H1 (cell line): ENCODE data around the gene DCN. TPM values are rescaled to one million over a fixed set of nuclear protein-coding genes. Genes with fewer than 3 reads are reported as not detected.

ENCODE experiments used
- CTCF ChIA-PET: fragments of 300-600 bp; sonication (Branson Sonifier 250); formaldehyde crosslinking; loops from one replicate; lab custom pipeline; 2021; ENCODE audit not compliant: partially characterized antibody; lab: Charles Lee
- POLR2A ChIA-PET: fragments of 300-600 bp; sonication (Branson Sonifier 250); formaldehyde crosslinking; loops from one replicate; lab custom pipeline; 2021; ENCODE audit warnings: inconsistent platforms; ENCODE audit not compliant: partially characterized antibody; lab: Charles Lee
- DNase-seq, 2 experiments: peaks; one replicate each; pipeline versions ENCODE4 v3.0.0 to v3.0.0-alpha.2; 2010 to 2022; ENCODE audit warnings: low spot score in 2 of 2, low read depth in 1 of 2, mixed read lengths in 1 of 2
- FAIRE-seq: peaks from 2 replicates; lab custom pipeline; 2011; peaks lifted over from hg19 to GRCh38; lab: Jason Lieb, UNC
- H2AFZ ChIP-seq: 2 replicates; pipeline ENCODE4 v1.8.1; 2012; ENCODE audit warnings: low read length, inconsistent platforms
- H2AK5ac ChIP-seq: 2 replicates; pipeline ENCODE4 v1.6.1; 2013; ENCODE audit warnings: low read depth, low read length
- H2BK120ac ChIP-seq: replicated peaks from 2 replicates; pipeline ENCODE3; 2013; ENCODE audit warnings: low read depth, low read length, inconsistent platforms
- H2BK12ac ChIP-seq: 2 replicates; pipeline ENCODE4 v1.6.1; 2013; ENCODE audit warnings: low read depth, low read length
- H2BK15ac ChIP-seq: 2 replicates; pipeline ENCODE4 v1.6.1; 2013; ENCODE audit warnings: low read length
- H2BK20ac ChIP-seq: 2 replicates; pipeline ENCODE4 v1.6.1; 2013; ENCODE audit warnings: low read length
- H2BK5ac ChIP-seq: 2 replicates; pipeline ENCODE4 v1.6.1; 2013; ENCODE audit warnings: low read depth, low read length
- H3K14ac ChIP-seq: 2 replicates; pipeline ENCODE4 v1.6.1; 2013; ENCODE audit warnings: inconsistent platforms; ENCODE audit not compliant: insufficient read length
- H3K18ac ChIP-seq: 2 replicates; pipeline ENCODE4 v1.6.1; 2013; ENCODE audit warnings: low read length; ENCODE audit errors: extremely low read depth
- H3K23ac ChIP-seq: 2 replicates; pipeline ENCODE4 v1.6.1; 2013; ENCODE audit warnings: inconsistent platforms; ENCODE audit not compliant: insufficient read length
- H3K23me2 ChIP-seq: 2 replicates; pipeline ENCODE4 v1.6.1; 2013; ENCODE audit warnings: low read depth, low read length
- H3K27ac ChIP-seq: 2 replicates; pipeline ENCODE4 v1.6.1; 2011; ENCODE audit warnings: low read depth, low read length, inconsistent platforms
- H3K27me3 ChIP-seq, 4 experiments: replicated peaks in 1 of 4; 1 replicate in 1 of 4; 2 replicates in 3 of 4; pipeline versions ENCODE4 v1.6.1 to v1.8.1; 2011 to 2013; ENCODE audit warnings: low read length in 3 of 4, mild to moderate bottlenecking in 3 of 4, inconsistent platforms in 2 of 4, mixed read lengths in 2 of 4, moderate library complexity in 1 of 4; ENCODE audit not compliant: control insufficient read depth in 3 of 4, insufficient read depth in 3 of 4; ENCODE audit errors: extremely low read depth in 1 of 4
- H3K36me3 ChIP-seq, 4 experiments: 2 replicates each; pipeline versions ENCODE4 v1.6.1 to v1.8.1; 2011 to 2013; ENCODE audit warnings: mild to moderate bottlenecking in 4 of 4, low read length in 3 of 4, moderate library complexity in 2 of 4, control low read depth in 1 of 4, inconsistent platforms in 1 of 4; ENCODE audit not compliant: insufficient read depth in 4 of 4, control insufficient read depth in 2 of 4
- H3K4ac ChIP-seq: replicated peaks from 2 replicates; pipeline ENCODE3; 2013; ENCODE audit warnings: low read length, low read depth, mixed read lengths, inconsistent platforms; ENCODE audit not compliant: insufficient read length
- H3K4me1 ChIP-seq, 4 experiments: replicated peaks in 1 of 4; 1 replicate in 1 of 4; 2 replicates in 3 of 4; pipeline versions ENCODE4 v1.6.1 to v1.8.1; 2011 to 2013; ENCODE audit warnings: low read length in 3 of 4, inconsistent platforms in 2 of 4, mixed read lengths in 1 of 4; ENCODE audit not compliant: insufficient read depth in 4 of 4, control insufficient read depth in 3 of 4
- H3K4me2 ChIP-seq, 2 experiments: 2 replicates each; pipeline versions ENCODE4 v1.6.1 to v1.8.1; 2011 to 2013; ENCODE audit warnings: low read depth in 2 of 2, low read length in 2 of 2, control low read depth in 1 of 2, inconsistent platforms in 1 of 2, mild to moderate bottlenecking in 1 of 2; ENCODE audit not compliant: insufficient read depth in 1 of 2
- H3K4me3 ChIP-seq, 4 experiments: fragments of 200-600, 300-600 bp in 1 of 4; sonication (generic), shearing (Covaris generic), sonication (Bioruptor Twin) in 1 of 4; 2 replicates each; pipeline versions ENCODE4 v1.5.1 to v1.8.1; 2011 to 2016; ENCODE audit warnings: low read length in 4 of 4, low read depth in 3 of 4, control low read depth in 2 of 4, inconsistent platforms in 2 of 4, mild to moderate bottlenecking in 2 of 4, mixed read lengths in 1 of 4, moderate library complexity in 1 of 4; ENCODE audit not compliant: insufficient read depth in 2 of 4; ENCODE audit errors: extremely low read depth in 1 of 4
- H3K56ac ChIP-seq: replicated peaks from 2 replicates; pipeline ENCODE3; 2013; ENCODE audit warnings: low read depth, mild to moderate bottlenecking, mixed read lengths, low read length, inconsistent platforms; ENCODE audit not compliant: insufficient read length
- H3K79me1 ChIP-seq: 2 replicates; pipeline ENCODE4 v1.6.1; 2013; ENCODE audit warnings: low read depth, low read length, control low read depth
- H3K79me2 ChIP-seq, 2 experiments: 2 replicates each; pipeline versions ENCODE4 v1.6.1 to v1.8.1; 2012 to 2013; ENCODE audit warnings: low read length in 2 of 2, mild to moderate bottlenecking in 2 of 2, inconsistent platforms in 1 of 2; ENCODE audit not compliant: insufficient read depth in 2 of 2, control insufficient read depth in 1 of 2
- H3K9ac ChIP-seq, 4 experiments: replicated peaks in 1 of 4; 1 replicate in 1 of 4; 2 replicates in 3 of 4; pipeline versions ENCODE4 v1.6.1 to v1.8.1; 2011 to 2013; ENCODE audit warnings: low read depth in 3 of 4, low read length in 3 of 4, control low read depth in 2 of 4, mild to moderate bottlenecking in 2 of 4, moderate library complexity in 2 of 4, inconsistent platforms in 1 of 4; ENCODE audit errors: extremely low read depth in 1 of 4
- H3K9me3 ChIP-seq, 2 experiments: 2 replicates each; pipeline versions ENCODE4 v1.6.1 to v1.8.1; 2012 to 2013; ENCODE audit warnings: mild to moderate bottlenecking in 2 of 2, moderate library complexity in 2 of 2, control low read depth in 1 of 2, inconsistent platforms in 1 of 2, low read depth in 1 of 2, low read length in 1 of 2, mixed read lengths in 1 of 2; ENCODE audit not compliant: insufficient read depth in 2 of 2
- H4K20me1 ChIP-seq, 2 experiments: replicated peaks in 1 of 2; 2 replicates each; pipeline versions ENCODE3 to v1.8.1; 2011 to 2013; ENCODE audit warnings: inconsistent platforms in 2 of 2, low read length in 2 of 2, mild to moderate bottlenecking in 1 of 2; ENCODE audit not compliant: insufficient read depth in 2 of 2, control insufficient read depth in 1 of 2
- H4K5ac ChIP-seq: 2 replicates; pipeline ENCODE4 v1.6.1; 2013; ENCODE audit warnings: low read length, low read depth, mixed read lengths, inconsistent platforms; ENCODE audit not compliant: insufficient read length
- H4K8ac ChIP-seq: 2 replicates; pipeline ENCODE4 v1.8.0; 2013; ENCODE audit warnings: mild to moderate bottlenecking, moderate library complexity, low read length, inconsistent platforms; ENCODE audit not compliant: insufficient read depth; ENCODE audit errors: extremely low read depth
- H4K91ac ChIP-seq: replicated peaks from 2 replicates; pipeline ENCODE3; 2013; ENCODE audit warnings: low read length, mixed read lengths, inconsistent platforms; ENCODE audit not compliant: insufficient read length
- CBX5 ChIP-seq: fragments of 300-800, 300-1000 bp; sonication (generic); IDR thresholded peaks from 2 replicates; pipeline ENCODE4 v1.7.1; 2016; ENCODE audit warnings: antibody characterized with exemption, low read length, low read depth
- SP2 ChIP-seq: IDR thresholded peaks from 2 replicates; pipeline ENCODE4 v1.6.1; 2012; ENCODE audit warnings: mild to moderate bottlenecking, low read length, inconsistent platforms
- WGBS, 2 experiments: shearing (Covaris generic) in 1 of 2; methylation state at CpG; one replicate each; pipeline versions ENCODE4 v1.1.6 to v1.1.7; 2013 to 2015; ENCODE audit warnings: low lambda C conversion rate in 2 of 2, mixed read lengths in 2 of 2, inconsistent platforms in 1 of 2, low coverage in 1 of 2, missing lambda C conversion rate in 1 of 2; ENCODE audit not compliant: insufficient replicate concordance in 2 of 2, insufficient coverage in 1 of 2, insufficient read length in 1 of 2; ENCODE audit errors: extremely low coverage in 1 of 2, missing lambda C conversion rate in 1 of 2; 5-methylcytosine and 5-hydroxymethylcytosine counted together
- polyA plus RNA-seq, 7 experiments: library from polyadenylated mRNA; depleted of rRNA in 3 of 7; stranded (reverse) in 5 of 7; unstranded in 2 of 7; fragments of >200 nt in 5 of 7; fragments of 200-250 nt in 2 of 7; gene quantifications; 1 replicate in 5 of 7; 2 replicates in 1 of 7; 4 replicates in 1 of 7; pipeline versions ENCODE4 v1.2.1 to v1.2.3, GENCODE V29; 2011 to 2013; ENCODE audit warnings: missing spikeins in 2 of 7, mixed read lengths in 2 of 7
- total RNA-seq: library from RNA; stranded (reverse); fragmentation: NEBNext Ultra II Directional; extraction: Animal tissue kit (Norgen Biotek cat#: 25700); gene quantifications from 2 replicates; pipeline ENCODE4 v1.2.1, GENCODE V29; 2021

Gene DCN
- total and polyA plus RNA-seq, 2 of the 8 experiments (the other 6 are each of a cell fraction or from before 2014, with no cell fraction given): not detected

- Histone ChIP-seq H3K4me1 (no peaks in the 10 kb centered on the region), H3K56ac (no peak overlapping the region), H2BK12ac (no peak overlapping the region), H3K23ac (no peak overlapping the region), H2BK15ac (no peak overlapping the region), H2AFZ (no peak overlapping the region), H4K91ac (no peak overlapping the region), H3K79me2 (no peaks in the 10 kb centered on the region), H3K4ac (no peak overlapping the region), H4K5ac (no peak overlapping the region), H3K36me3 (no peaks in the 10 kb centered on the region), H3K9ac (no peak overlapping the region), H2BK5ac (no peak overlapping the region), H2BK20ac (no peak overlapping the region), H3K27me3 (no peaks in the 10 kb centered on the region), H2AK5ac (no peak overlapping the region), H3K27ac (no peak overlapping the region), H3K4me2 (no peak overlapping the region), H2BK120ac (no peak overlapping the region), H3K18ac (no peak overlapping the region), H3K23me2 (no peaks in the 10 kb centered on the region), H3K9me3 (no peaks in the 10 kb centered on the region), H3K4me3 (no peak overlapping the region), H3K79me1 (no peaks in the 10 kb centered on the region), H4K20me1 (no peaks in the 10 kb centered on the region), H4K8ac (no peak overlapping the region), H3K14ac (no peak overlapping the region)
- POLR2A ChIA-PET: no interaction called here
- DNase-seq (no peak), FAIRE-seq (no peak)
- TF ChIP-seq SP2 (no peak), CBX5 (no peak)
- 94% methylated on average over 3 of the region's 3 CpGs; no CpG with 5 or more reads in 1 of the 2 experiments for WGBS, 2 experiments
- CTCF ChIA-PET: no interaction called here
Observed at GRCh38 chr12:91127751-91128150, 54.9 kb downstream of the DCN start.
